ENCODE results near the gene ESR1. TPM values are rescaled to one million over a fixed set of nuclear protein-coding genes. Genes with fewer than 3 reads are reported as not detected.

Gene ESR1
- total RNA-seq, 1 experiment from 2014 or later: not detected

DNA sequence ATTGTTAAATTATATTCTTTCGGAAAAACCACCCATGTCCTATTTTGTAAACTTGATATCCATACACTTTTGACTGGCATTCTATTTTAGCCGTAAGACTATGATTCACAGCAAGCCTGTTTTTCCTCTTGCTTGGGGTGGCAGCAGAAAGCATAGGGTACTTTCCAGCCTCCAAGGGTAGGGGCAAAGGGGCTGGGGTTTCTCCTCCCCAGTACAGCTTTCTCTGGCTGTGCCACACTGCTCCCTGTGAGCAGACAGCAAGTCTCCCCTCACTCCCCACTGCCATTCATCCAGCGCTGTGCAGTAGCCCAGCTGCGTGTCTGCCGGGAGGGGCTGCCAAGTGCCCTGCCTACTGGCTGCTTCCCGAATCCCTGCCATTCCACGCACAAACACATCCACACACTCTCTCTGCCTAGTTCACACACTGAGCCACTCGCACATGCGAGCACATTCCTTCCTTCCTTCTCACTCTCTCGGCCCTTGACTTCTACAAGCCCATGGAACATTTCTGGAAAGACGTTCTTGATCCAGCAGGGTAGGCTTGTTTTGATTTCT lies 2.1 kb upstream of the ESR1 start:
- H3K4me3 Mint-ChIP-seq: no peak overlapping the region

More for the DNA sequence above, 2.1 kb upstream of the ESR1 start:
- Histone ChIP-seq H2BK15ac (ENCODE audit: low read depth, low read length) (no peak overlapping the region), H2AFZ (ENCODE audit: low read length) (no peak overlapping the region), H3K23me2 (ENCODE audit: insufficient read length, low read depth, low read length, poor library complexity, severe bottlenecking) (peaks cover 21% of the 10 kb centered on the region), H3K79me2 (ENCODE audit: insufficient read depth, low read length) (no peaks in the 10 kb centered on the region), H3K27me3 (ENCODE audit: insufficient read depth, low read length) (peaks cover 25% of the 10 kb centered on the region), H4K91ac (ENCODE audit: insufficient read length, low read depth, low read length) (no peak overlapping the region), H3K4me2 (ENCODE audit: insufficient read depth, insufficient read length, low read length) (no peak overlapping the region), H3K27ac (ENCODE audit: insufficient read length, low read depth, low read length) (no peak overlapping the region), H2BK20ac (ENCODE audit: low read depth, low read length, poor library complexity, severe bottlenecking) (no peak overlapping the region), H2BK12ac (ENCODE audit: insufficient read length, low read depth, low read length) (no peak overlapping the region), H4K20me1 (ENCODE audit: control insufficient read depth, insufficient read depth, insufficient read length) (no peaks in the 10 kb centered on the region), H2AK5ac (ENCODE audit: insufficient read length, low read length) (no peak overlapping the region), H3K23ac (ENCODE audit: insufficient read length, low read depth, low read length) (no peak overlapping the region), H3K9me3 (ENCODE audit: control insufficient read depth, low read depth, low read length) (no peaks in the 10 kb centered on the region), H3K4ac (ENCODE audit: low read depth, low read length) (no peak overlapping the region), H4K5ac (ENCODE audit: insufficient read length, low read depth, low read length) (no peak overlapping the region), H3T11ph (ENCODE audit: low read length) (no peak overlapping the region), H3K9ac (ENCODE audit: extremely low read depth, insufficient read length, low read length) (no peak overlapping the region), H3K79me1 (ENCODE audit: insufficient read depth, low read depth, low read length, poor library complexity, severe bottlenecking) (no peaks in the 10 kb centered on the region), H2BK5ac (ENCODE audit: insufficient read length, low read length) (no peak overlapping the region), H3K18ac (ENCODE audit: insufficient read length, low read depth, low read length) (no peak overlapping the region), H3K14ac (ENCODE audit: insufficient read depth, low read length) (0 out of 2 replicates have a peak overlapping the region, but pooled peaks have one; percentile 37), H2BK120ac (ENCODE audit: low read depth, low read length, poor library complexity, severe bottlenecking) (no peak overlapping the region), H4K8ac (replicated peaks; ENCODE audit: insufficient read length, low read depth, low read length) (no peak overlapping the region), H3K56ac (ENCODE audit: insufficient read length, low read depth, low read length) (no peak overlapping the region), H3K4me1 (ENCODE audit: insufficient read depth, low read length) (no peaks in the 10 kb centered on the region)
- Mint-ChIP-seq H3K36me3 (ENCODE audit: insufficient read depth in 1 of 3, low read depth in 3 of 3) (no peaks in the 10 kb centered on the region), H3K27ac (no peak overlapping the region; a peak in 1 of 7 replicates), H3K27me3 (ENCODE audit: low read depth) (peaks cover 74% of the 10 kb centered on the region), H3K9me3 (no peaks in the 10 kb centered on the region; a peak in 2 of 5 replicates), H3K4me1 (peaks cover 21% of the 10 kb centered on the region in 2 experiments)
- WGBS (ENCODE audit: extremely low coverage, insufficient read length, low lambda C conversion rate): no CpG with 5 or more reads among the region's 11 CpGs
- peak; percentile 29 for DNase-seq
- TF ChIP-seq, protein P1, sequence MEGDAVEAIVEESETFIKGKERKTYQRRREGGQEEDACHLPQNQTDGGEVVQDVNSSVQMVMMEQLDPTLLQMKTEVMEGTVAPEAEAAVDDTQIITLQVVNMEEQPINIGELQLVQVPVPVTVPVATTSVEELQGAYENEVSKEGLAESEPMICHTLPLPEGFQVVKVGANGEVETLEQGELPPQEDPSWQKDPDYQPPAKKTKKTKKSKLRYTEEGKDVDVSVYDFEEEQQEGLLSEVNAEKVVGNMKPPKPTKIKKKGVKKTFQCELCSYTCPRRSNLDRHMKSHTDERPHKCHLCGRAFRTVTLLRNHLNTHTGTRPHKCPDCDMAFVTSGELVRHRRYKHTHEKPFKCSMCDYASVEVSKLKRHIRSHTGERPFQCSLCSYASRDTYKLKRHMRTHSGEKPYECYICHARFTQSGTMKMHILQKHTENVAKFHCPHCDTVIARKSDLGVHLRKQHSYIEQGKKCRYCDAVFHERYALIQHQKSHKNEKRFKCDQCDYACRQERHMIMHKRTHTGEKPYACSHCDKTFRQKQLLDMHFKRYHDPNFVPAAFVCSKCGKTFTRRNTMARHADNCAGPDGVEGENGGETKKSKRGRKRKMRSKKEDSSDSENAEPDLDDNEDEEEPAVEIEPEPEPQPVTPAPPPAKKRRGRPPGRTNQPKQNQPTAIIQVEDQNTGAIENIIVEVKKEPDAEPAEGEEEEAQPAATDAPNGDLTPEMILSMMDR (conservative IDR thresholded peaks at IDR 0.05): no peak
